NCI-H1417 (cell line): ENCODE measurements around the gene ZNF732.
"Not testable (repeated sequence)": the region's sequence is repeated elsewhere in the genome, so short reads cannot be mapped to it uniquely, and the experiment has no call there.

ENCODE experiments used
- DNase-seq, 3 experiments: peaks; one replicate each; lab custom pipeline; 2025; lab: John Stamatoyannopoulos, UW

The ZNF732 gene

GRCh38 chr4:304969-305680 is at the start of gene ZNF732:
TSS of gene ZNF732 (minus strand) at chr4:305474. CDS start at chr4:305310, 164 bp downstream.
- DNase-seq: no peak

GRCh38 chr4:340011-340410 is 34.7 kb upstream of the ZNF732 start:
- DNase-seq: no peak

DNA sequence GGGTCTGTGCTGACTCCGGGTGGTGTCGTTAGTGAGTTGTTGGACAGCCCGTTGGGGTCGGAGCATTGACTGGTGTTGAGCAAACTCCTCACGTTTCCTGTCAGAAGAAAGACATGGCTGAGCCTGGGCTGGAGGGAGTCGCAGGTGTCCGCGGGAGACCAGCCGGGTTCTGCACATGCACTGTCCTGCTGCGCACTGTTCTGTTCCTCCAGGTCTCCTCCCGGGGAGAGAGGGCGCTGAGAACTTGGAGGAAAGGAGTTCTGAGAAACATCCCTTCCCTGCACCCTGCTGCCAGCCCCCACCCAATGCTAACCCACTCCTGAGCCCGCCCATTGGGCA is 33.5 kb upstream of the ZNF732 start:
- peak in 1 of 3 experiments; percentile 47 for DNase-seq

DNA sequence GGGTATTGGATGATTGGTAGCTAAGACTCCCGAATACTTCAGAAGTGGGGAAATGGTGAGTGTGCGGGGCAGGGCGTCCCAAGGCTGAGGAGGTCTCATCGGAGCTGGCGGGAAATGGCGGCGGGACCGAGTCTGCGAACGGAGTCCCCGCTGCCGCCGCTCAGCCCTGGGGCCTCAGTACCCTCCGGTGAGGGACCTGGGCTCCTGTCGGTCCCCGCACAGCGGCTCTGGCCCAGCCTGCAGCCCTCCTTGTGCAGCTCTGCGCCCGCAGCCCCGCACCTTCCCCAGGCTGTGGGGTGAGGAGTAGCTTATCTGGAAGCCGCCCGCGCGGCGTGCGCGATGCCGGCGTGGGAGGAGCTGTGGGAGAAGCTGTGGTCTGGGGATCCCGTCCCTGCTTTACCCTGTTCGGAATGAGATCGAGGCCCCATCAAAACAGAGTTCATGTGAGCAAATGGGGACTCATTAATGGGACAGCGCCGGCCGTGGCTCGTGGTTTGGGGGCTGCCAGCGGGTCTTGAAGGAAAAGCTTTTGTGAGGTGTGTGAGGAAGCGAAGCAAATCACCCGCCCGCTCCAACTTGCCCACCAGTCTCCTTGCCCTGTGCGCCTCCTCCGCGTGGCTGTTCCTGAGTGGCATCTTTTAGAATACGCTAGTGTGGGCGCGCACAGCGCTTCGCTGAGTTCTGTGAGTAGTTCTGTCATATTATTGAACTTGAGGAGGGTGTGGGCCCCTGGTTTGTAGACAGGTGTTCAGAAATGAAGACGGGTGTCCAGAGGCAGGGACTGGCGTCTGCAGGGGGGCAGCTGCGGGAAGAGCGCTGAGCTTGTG is 32.9 kb upstream of the ZNF732 start:
- peak in 2 of 3 experiments; percentile 69 to 74 for DNase-seq

DNA sequence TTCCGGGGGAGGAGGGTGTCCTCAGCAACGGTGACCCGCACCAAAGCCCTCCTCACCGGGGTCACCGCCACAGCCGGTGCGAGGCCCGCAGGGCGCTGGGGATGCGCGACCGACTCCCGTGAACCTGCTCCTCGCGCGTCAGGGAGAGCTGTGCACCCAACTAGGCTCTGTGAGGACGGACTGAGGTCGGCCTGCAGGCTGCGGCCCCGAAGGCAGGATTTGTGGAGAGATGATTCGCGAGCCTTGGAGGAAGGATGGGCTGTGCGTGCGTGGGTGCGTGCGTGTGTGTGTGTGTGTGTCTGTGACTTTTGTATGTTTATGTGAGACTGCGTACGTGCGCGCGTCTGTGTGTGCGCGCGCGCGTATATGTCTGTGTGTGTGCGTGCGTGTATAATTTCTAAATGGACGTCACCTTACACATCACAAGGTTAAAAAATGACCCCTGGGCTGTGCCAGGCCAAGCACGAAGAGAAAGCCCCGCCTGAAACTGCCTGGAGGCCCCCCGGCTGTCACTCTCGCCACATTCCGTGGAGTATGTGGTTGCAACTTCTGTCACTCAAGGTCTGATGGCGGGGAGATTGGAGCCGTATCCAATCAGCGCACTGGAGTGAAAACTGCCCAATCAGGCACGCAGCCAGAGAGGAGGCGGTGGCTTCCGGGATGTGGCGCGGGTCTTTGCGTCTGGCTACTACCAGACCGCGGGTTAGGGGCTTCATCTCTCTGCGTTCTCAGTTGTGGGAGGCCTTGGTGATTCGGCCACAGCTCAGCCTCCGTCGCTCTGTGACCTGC is 32.1 kb upstream of the ZNF732 start, which contains the start of gene ZNF141:
ZNF141 (plus strand) TSS at position 672 of the 789 bp plus-strand sequence. CDS start 170 bp downstream, outside the sequence.
- DNase-seq: peak; percentile 96 to 99 (median 98)

- DNase-seq: no peak
Observed at GRCh38 chr4:336893-337142, 31.5 kb upstream of the ZNF732 start.

DNA sequence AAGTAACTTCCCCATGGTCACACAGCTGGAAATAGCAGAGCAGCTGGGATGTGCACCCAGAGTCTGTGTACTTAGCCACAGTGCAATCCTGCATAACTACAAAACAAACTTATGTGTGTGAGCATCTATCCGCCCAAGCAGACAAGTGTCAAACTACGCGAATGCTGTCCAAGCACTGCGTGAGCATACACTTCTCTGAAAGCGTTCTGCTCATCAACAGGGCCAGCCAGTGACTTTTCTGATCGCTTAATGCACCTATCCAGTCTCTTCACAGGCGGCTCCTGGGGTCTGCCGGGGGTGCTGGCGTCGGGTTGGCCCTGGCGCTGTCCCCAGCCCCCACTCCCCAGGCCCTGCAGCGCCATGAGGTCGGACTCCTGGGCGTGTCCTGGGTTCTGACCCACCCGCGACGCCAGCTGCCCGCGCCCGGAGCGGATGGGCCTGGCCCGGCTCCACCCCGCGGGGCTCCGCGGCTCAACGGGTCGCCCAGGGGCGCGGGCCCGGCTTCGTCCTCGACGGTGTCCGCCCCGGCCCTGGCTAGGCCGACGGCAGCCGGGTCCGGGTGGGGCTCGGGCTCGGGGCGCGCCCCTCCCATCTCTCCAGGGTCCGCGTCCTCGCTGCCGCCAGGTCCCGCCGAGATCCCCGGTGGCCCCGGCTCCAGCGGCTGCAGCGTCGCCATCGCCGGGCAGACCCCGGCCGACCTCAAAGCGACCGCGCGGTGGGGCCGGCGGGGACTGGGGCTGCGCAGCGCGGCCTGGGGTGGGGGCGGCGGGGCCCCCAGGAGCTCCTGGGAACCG is 31.0 kb upstream of the ZNF732 start:
- peak in 2 of 3 experiments; percentile 43 to 56 for DNase-seq

DNA sequence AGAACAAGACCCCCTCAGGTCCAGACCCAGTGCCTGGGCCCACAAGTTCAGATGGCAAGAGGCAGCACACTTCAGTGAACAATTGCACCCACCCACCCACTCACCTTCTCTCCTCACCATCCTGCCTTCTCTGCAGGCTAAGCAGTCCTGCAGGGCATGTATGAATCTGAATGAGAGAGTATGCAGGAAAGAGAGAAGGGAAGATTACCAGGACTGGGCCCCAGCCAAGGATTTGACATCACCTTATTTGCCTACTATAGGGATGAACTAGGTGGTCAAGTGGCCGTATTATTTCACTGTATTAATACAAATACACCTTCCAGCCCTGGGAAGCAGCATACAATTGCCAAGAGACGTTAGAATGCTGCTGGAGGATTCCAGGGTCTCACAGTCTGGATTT is 30.2 kb upstream of the ZNF732 start:
- DNase-seq: no peak

GRCh38 chr4:328729-329128 is 23.5 kb upstream of the ZNF732 start:
- DNase-seq: no peak

GRCh38 chr4:314296-314903 is 9.1 kb upstream of the ZNF732 start:
- no peak for DNase-seq

DNA sequence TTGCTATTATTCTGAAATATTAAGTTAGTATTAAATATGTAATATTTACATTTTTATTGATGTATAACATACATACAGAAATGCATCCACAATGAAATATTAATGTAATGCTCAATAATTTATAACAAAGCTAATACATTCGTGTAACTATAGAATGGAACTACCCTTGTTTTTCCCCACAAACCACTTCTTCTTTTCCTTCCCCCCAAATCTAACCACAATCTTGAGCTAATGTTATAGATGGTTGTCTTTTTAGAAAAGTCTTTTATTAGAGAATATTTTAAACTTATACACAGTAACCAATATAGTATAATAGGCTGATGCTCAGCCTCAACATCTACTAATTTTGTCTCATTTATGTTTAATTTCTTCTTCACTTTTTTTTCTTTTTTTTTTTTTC is 4.5 kb upstream of the ZNF732 start:
- no peak for DNase-seq

- no peak for DNase-seq
Observed at GRCh38 chr4:306551-306961, 1.3 kb upstream of the ZNF732 start.

DNA sequence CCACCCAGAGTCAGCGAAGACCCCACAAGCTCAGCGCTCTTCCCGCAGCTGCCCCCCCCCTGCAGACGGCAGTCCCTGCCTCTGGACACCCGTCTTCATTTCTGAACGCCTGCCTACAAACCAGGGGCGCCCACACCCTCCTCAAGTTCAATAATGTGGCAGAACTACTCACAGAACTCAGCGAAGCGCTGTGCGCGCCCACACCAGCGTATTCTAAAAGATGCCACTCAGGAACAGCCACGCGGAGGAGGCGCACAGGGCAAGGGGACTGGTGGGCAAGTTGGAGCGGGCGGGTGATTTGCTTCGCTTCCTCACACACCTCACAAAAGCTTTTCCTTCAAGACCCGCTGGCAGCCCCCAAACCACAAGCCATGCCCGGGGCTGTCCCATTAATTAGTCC is 758 bp downstream of the ZNF732 start:
- DNase-seq: not testable (repeated sequence)

- DNase-seq: no peak
Observed at GRCh38 chr4:302381-302780, 2.9 kb downstream of the ZNF732 start.

DNA sequence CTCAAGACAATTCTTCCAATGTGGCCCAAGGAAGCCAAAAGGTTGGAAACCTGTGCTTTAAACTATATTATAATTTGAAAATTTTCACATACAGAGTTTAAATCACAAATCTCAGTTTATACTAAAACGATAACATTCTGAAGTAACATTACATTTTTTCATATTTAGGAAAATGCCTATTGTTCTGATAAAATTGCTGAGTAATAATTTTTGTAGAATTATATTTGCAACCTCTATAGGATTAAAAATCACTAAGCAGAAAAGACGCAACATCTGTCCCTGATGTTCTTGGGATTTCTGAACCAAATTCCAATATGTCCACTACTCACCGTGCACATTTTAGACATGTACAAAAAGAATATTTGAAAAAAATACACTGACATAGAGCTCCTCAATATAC is 10.5 kb downstream of the ZNF732 start:
- DNase-seq: no peak

GRCh38 chr4:288891-289290 is 16.4 kb downstream of the ZNF732 start:
- no peak for DNase-seq

DNA sequence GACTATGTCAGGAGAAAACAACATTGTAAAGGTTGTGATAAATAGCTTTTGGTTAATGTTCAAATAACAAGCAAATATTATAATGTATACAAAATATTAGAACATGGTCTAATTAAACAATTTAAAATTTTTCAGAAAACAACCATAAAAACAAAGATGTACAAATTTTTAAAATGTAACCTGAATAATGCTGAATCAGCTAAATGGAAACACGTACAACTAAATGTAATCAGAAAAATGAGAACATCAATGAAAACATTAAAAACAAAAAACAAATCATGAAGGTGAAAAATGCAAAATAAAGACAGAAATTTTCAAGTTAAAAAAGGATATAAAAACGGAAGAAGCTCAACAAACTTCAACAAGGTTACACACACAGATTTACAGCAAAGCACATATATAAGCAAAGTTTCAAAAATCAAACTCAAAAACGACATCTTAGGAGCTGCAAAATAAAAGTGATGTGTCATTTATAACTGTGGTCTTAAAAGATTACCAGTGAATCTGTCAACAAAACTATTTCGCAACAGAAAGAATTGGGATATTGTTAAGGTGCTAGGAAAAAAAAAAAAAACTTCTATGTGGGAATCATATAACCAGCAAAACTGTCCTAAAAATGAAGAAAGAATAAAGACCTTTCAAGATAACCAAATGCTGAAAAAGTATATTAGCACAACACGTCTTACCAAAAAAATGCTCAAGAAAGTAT is 31.8 kb downstream of the ZNF732 start:
- DNase-seq: no peak

- DNase-seq: no peak
Observed at GRCh38 chr4:271492-272103, 33.7 kb downstream of the ZNF732 start.

- DNase-seq: peak in 2 of 3 experiments; percentile 1 to 38
Observed at GRCh38 chr4:259240-259639, 46.0 kb downstream of the ZNF732 start.

GRCh38 chr4:256492-256891 is 48.8 kb downstream of the ZNF732 start:
- no peak for DNase-seq
